GM12878 (cell line): Measurements from ENCODE around the gene CWC27.
"Not testable (repeated sequence)": the region's sequence is repeated elsewhere in the genome, so short reads cannot be mapped to it uniquely, and the experiment has no call there.

Experiments
- BCL3 ChIP-seq: IDR thresholded peaks from 2 replicates; pipeline ENCODE4 v1.6.1; 2011; ENCODE audit warnings: borderline replicate concordance, low read depth, mild to moderate bottlenecking, moderate library complexity, low read length; ENCODE audit not compliant: insufficient read depth, poor library complexity, severe bottlenecking
- BHLHE40 ChIP-seq, 2 experiments: fragments of 450-650 bp in 1 of 2; IDR thresholded peaks; 2 replicates each; pipeline ENCODE4 v1.6.1; 2011 to 2017; ENCODE audit warnings: low read depth in 2 of 2, borderline replicate concordance in 1 of 2, improper control_type of control experiment in 1 of 2, low read length in 1 of 2, mild to moderate bottlenecking in 1 of 2
- CHD1 ChIP-seq: IDR thresholded peaks from 2 replicates; pipeline ENCODE4 v1.6.1; 2012; ENCODE audit warnings: low read depth, low read length, improper control_type of control experiment
- HCFC1 ChIP-seq: fragments of 150-350 bp; IDR thresholded peaks from 2 replicates; pipeline ENCODE4 v1.6.1; 2014; ENCODE audit warnings: low read length
- RCOR1 ChIP-seq: conservative IDR thresholded peaks from 2 replicates; pipeline ENCODE4 v1.6.1; 2012; ENCODE audit warnings: low read depth, low read length, improper control_type of control experiment
- TAF1 ChIP-seq: IDR thresholded peaks from 2 replicates; pipeline ENCODE4 v1.6.1; 2011; ENCODE audit warnings: mild to moderate bottlenecking, low read depth, low read length, borderline replicate concordance
- ZNF24 ChIP-seq: fragments of 450-650 bp; IDR thresholded peaks from 2 replicates; pipeline ENCODE4 v1.6.1; 2017; ENCODE audit warnings: antibody characterized with exemption, mild to moderate bottlenecking
- ZNF274 ChIP-seq: IDR thresholded peaks from one replicate; pipeline ENCODE4 v1.8.0; 2011; ENCODE audit not compliant: insufficient read length, insufficient read depth
- TF ChIP-seq, protein P1 (sequence below), 3 experiments: IDR thresholded peaks in 2 of 3; conservative IDR thresholded peaks in 1 of 3; 2 replicates each; pipeline ENCODE4 v1.5.1; 2011; ENCODE audit warnings: low read depth in 3 of 3, low read length in 3 of 3, mild to moderate bottlenecking in 3 of 3, control low read depth in 2 of 3, moderate library complexity in 2 of 3, inconsistent platforms in 1 of 3, mixed read lengths in 1 of 3; ENCODE audit not compliant: control insufficient read depth in 2 of 3, insufficient read depth in 1 of 3; ENCODE audit errors: extremely low read depth in 1 of 3

GRCh38 chr5:64830650-64831049 is 61.9 kb downstream of the CWC27 start:
- TF ChIP-seq, protein P1, sequence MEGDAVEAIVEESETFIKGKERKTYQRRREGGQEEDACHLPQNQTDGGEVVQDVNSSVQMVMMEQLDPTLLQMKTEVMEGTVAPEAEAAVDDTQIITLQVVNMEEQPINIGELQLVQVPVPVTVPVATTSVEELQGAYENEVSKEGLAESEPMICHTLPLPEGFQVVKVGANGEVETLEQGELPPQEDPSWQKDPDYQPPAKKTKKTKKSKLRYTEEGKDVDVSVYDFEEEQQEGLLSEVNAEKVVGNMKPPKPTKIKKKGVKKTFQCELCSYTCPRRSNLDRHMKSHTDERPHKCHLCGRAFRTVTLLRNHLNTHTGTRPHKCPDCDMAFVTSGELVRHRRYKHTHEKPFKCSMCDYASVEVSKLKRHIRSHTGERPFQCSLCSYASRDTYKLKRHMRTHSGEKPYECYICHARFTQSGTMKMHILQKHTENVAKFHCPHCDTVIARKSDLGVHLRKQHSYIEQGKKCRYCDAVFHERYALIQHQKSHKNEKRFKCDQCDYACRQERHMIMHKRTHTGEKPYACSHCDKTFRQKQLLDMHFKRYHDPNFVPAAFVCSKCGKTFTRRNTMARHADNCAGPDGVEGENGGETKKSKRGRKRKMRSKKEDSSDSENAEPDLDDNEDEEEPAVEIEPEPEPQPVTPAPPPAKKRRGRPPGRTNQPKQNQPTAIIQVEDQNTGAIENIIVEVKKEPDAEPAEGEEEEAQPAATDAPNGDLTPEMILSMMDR (IDR thresholded peaks at IDR 0.05 in 2 of 3, conservative IDR thresholded peaks at IDR 0.05 in 1 of 3; ENCODE audit: control insufficient read depth in 2 of 3, extremely low read depth in 1 of 3, insufficient read depth in 1 of 3, low read depth in 3 of 3, low read length in 3 of 3): not testable (repeated sequence)
- TF ChIP-seq BCL3; BHLHE40 (IDR thresholded peaks at IDR 0.05; ENCODE audit: borderline replicate concordance in 1 of 2, low read depth in 2 of 2, low read length in 1 of 2); ZNF24; TAF1; RCOR1; HCFC1; ZNF274; CHD1: not testable (repeated sequence)
